Measurements from ENCODE around the gene KIF26B. TPM values are rescaled to one million over a fixed set of nuclear protein-coding genes. Genes with fewer than 3 reads are reported as not detected.

KIF26B gene
- total and polyA plus RNA-seq, 3 experiments from 2014 or later = 0.11 to 0.16 TPM; not detected in 1

DNA sequence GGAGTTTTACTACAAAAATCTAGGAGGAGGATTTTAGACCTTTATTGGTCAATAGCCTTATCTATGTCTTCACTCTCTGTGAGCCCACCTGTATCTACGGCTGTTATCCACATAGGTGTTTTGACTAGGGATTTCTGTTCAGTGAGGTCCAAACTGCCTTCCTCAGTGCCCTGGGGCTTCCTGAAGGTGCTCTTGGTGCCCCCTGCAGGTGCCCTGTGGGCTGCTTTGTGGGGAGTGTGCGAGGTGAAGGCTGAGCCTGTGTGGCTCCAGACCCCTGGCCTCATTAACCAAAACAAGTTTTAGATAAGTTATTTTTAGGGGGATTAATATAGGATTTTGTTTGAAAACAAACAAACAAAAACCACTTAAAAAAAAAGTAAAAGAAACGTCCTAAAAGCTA, 122.5 kb downstream of the KIF26B start:
- Histone ChIP-seq H3K36me3 (ENCODE audit: insufficient read depth, low read length) (no peaks in the 10 kb centered on the region), H3K4me1 (ENCODE audit: insufficient read depth, low read length) (no peaks in the 10 kb centered on the region), H3K27ac (ENCODE audit: low read depth, low read length) (no peak overlapping the region), H3K4me3 (ENCODE audit: low read length) (no peak overlapping the region), H3K27me3 (ENCODE audit: insufficient read depth, low read length, poor library complexity, severe bottlenecking) (no peaks in the 10 kb centered on the region), H3K9me3 (ENCODE audit: low read length) (no peaks in the 10 kb centered on the region)
- Mint-ChIP-seq H3K4me1 (no peaks in the 10 kb centered on the region), H3K4me3 (no peak overlapping the region), H3K36me3 (no peaks in the 10 kb centered on the region), H3K9me3 (peaks cover 0 to 5% (median 0%) of the 10 kb centered on the region in 5 donors), H3K27me3 (peaks cover 7 to 17% of the 10 kb centered on the region in 2 donors), H3K27ac (no peak overlapping the region)
- DNase-seq = no peak
- CTCF ChIA-PET = no interaction called here
- POLR2A ChIA-PET = no interaction called here

GRCh38 chr1:245278846-245279245, 124.1 kb downstream of the KIF26B start:
- Histone ChIP-seq H3K9me3 (ENCODE audit: low read length) (no peaks in the 10 kb centered on the region), H3K27ac (ENCODE audit: low read depth, low read length) (no peak overlapping the region), H3K4me1 (ENCODE audit: insufficient read depth, low read length) (no peaks in the 10 kb centered on the region), H3K27me3 (ENCODE audit: insufficient read depth, low read length, poor library complexity, severe bottlenecking) (no peaks in the 10 kb centered on the region), H3K4me3 (ENCODE audit: low read length) (no peak overlapping the region), H3K36me3 (ENCODE audit: insufficient read depth, low read length) (no peaks in the 10 kb centered on the region)
- no peak for DNase-seq
- no peak overlapping the region for H3K27ac Mint-ChIP-seq
- peaks cover 0 to 5% (median 4%) of the 10 kb centered on the region in 5 donors for H3K9me3 Mint-ChIP-seq
- ChIA-PET POLR2A (no interaction called here), CTCF (no interaction called here)
- no peaks in the 10 kb centered on the region for H3K36me3 Mint-ChIP-seq
- H3K4me1 Mint-ChIP-seq = no peaks in the 10 kb centered on the region
- H3K27me3 Mint-ChIP-seq = peaks cover 7 to 12% of the 10 kb centered on the region in 2 donors
- H3K4me3 Mint-ChIP-seq = no peak overlapping the region

DNA sequence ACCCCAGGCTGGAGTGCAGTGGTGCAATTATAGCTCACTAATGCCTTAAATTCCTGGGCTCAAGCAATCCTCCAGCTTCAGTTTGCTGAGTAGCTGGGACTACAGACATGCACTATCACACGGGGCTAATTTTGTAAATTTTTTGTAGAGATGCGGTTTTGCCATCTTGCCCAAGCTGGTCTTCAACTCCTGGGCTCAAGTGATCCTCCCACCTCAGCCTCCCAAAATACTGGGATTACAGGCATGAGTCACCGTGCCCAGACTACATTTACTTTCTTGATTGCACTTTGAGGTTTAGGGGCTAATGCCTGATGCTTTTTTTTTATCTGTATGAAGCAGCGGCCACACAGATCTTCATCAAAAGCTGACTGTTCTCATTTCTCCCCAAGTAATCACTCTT, 124.6 kb downstream of the KIF26B start:
- peaks cover 0 to 5% (median 4%) of the 10 kb centered on the region in 5 donors for H3K9me3 Mint-ChIP-seq
- Histone ChIP-seq H3K27me3 (ENCODE audit: insufficient read depth, low read length, poor library complexity, severe bottlenecking) (no peaks in the 10 kb centered on the region), H3K36me3 (ENCODE audit: insufficient read depth, low read length) (no peaks in the 10 kb centered on the region), H3K9me3 (ENCODE audit: low read length) (no peaks in the 10 kb centered on the region), H3K4me3 (ENCODE audit: low read length) (no peak overlapping the region), H3K4me1 (ENCODE audit: insufficient read depth, low read length) (no peaks in the 10 kb centered on the region), H3K27ac (ENCODE audit: low read depth, low read length) (no peak overlapping the region)
- H3K36me3 Mint-ChIP-seq = no peaks in the 10 kb centered on the region
- DNase-seq = no peak
- ChIA-PET POLR2A (no interaction called here), CTCF (no interaction called here)
- H3K4me1 Mint-ChIP-seq = no peaks in the 10 kb centered on the region
- peaks cover 7 to 11% of the 10 kb centered on the region in 2 donors for H3K27me3 Mint-ChIP-seq
- no peak overlapping the region for H3K27ac Mint-ChIP-seq
- H3K4me3 Mint-ChIP-seq = no peak overlapping the region

DNA sequence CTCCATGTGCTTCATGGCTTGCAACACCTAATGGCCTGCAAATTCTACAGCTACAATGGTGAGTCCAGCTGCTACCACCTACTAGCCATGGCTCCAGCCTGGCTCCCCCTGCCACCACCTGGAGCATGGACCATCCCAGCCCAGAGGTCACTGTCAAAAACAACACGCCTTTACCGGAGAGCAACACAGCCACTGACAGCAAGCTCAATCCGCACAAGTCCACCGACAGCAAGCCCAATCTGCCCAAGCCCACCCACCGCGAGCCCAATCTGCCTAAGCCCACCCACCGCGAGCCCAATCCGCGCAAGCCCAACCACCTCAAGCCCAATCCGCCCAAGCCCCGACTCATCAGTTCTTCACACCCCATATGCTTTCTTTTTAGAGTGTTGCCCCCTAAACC, 128.2 kb downstream of the KIF26B start:
- H3K36me3 ChIP-seq (ENCODE audit: insufficient read depth, low read length) = no peaks in the 10 kb centered on the region
- H3K4me3 ChIP-seq (ENCODE audit: low read length) = no peak overlapping the region
- ChIA-PET POLR2A (no interaction called here), CTCF (no interaction called here)
- H3K27me3 Mint-ChIP-seq = peaks cover 1 to 4% of the 10 kb centered on the region in 2 donors
- H3K4me1 ChIP-seq (ENCODE audit: insufficient read depth, low read length) = no peaks in the 10 kb centered on the region
- H3K36me3 Mint-ChIP-seq = no peaks in the 10 kb centered on the region
- H3K9me3 ChIP-seq (ENCODE audit: low read length) = no peaks in the 10 kb centered on the region
- no peaks in the 10 kb centered on the region for H3K27me3 ChIP-seq (ENCODE audit: insufficient read depth, low read length, poor library complexity, severe bottlenecking)
- H3K9me3 Mint-ChIP-seq = peaks cover 0 to 4% (median 3%) of the 10 kb centered on the region in 5 donors
- H3K27ac ChIP-seq (ENCODE audit: low read depth, low read length) = no peak overlapping the region
- no peak overlapping the region for H3K4me3 Mint-ChIP-seq
- DNase-seq = no peak
- no peaks in the 10 kb centered on the region for H3K4me1 Mint-ChIP-seq
- H3K27ac Mint-ChIP-seq = no peak overlapping the region

DNA sequence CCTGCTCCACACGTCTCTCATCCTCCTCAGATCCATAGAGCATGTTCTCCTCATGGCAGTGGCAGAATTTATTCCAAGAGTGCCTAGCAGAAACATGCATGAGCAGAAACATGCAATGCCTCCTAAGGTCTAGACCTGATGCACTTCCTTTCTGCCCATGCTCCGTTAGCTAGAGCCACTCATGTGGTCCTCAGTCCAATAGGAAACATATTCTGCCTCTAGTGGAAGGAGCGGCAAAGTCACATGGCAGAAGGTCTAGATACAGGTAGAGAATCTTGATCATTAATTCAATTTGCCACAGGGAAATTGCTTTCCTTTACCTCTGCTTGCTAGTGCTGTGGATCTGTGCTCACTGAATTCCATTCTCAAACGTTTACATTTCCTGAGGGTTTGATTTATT, 130.4 kb downstream of the KIF26B start:
- no peaks in the 10 kb centered on the region for H3K4me1 Mint-ChIP-seq
- POLR2A ChIA-PET = no interaction called here

DNA sequence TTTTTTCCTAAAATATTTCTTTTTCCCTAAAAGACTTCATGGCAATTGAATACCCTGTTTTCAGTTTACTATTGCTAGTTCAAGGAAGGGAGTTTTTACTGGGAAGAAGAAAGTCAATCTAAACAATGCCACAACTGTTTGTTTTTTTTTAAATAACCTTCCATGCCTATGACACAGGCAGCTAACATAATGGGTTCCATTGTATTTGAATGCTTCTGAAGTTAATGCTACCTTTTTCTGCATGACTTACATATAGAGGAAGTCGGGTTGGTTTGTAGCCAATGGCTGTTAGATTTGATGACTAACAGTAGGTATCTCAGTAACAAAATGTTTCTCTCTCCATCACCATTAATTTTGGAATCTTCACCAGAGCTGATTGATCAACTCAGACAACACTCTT, 134.0 kb downstream of the KIF26B start:
- no peak for DNase-seq
- CTCF ChIA-PET = no interaction called here

More for the DNA sequence above, 130.4 kb downstream of the KIF26B start:
- CTCF ChIA-PET = no interaction called here
- no peaks in the 10 kb centered on the region for H3K36me3 Mint-ChIP-seq
- H3K4me1 ChIP-seq (ENCODE audit: insufficient read depth, low read length) = no peaks in the 10 kb centered on the region
- H3K9me3 ChIP-seq (ENCODE audit: low read length) = no peaks in the 10 kb centered on the region
- no peak overlapping the region for H3K27ac Mint-ChIP-seq
- H3K27me3 Mint-ChIP-seq = peaks cover 0 to 3% of the 10 kb centered on the region in 2 donors
- DNase-seq = no peak
- no peak overlapping the region for H3K4me3 Mint-ChIP-seq
- H3K27ac ChIP-seq (ENCODE audit: low read depth, low read length) = no peak overlapping the region
- peaks cover 0 to 7% (median 2%) of the 10 kb centered on the region in 5 donors for H3K9me3 Mint-ChIP-seq
- H3K27me3 ChIP-seq (ENCODE audit: insufficient read depth, low read length, poor library complexity, severe bottlenecking) = no peaks in the 10 kb centered on the region
- H3K36me3 ChIP-seq (ENCODE audit: insufficient read depth, low read length) = no peaks in the 10 kb centered on the region
- H3K4me3 ChIP-seq (ENCODE audit: low read length) = no peak overlapping the region

DNA sequence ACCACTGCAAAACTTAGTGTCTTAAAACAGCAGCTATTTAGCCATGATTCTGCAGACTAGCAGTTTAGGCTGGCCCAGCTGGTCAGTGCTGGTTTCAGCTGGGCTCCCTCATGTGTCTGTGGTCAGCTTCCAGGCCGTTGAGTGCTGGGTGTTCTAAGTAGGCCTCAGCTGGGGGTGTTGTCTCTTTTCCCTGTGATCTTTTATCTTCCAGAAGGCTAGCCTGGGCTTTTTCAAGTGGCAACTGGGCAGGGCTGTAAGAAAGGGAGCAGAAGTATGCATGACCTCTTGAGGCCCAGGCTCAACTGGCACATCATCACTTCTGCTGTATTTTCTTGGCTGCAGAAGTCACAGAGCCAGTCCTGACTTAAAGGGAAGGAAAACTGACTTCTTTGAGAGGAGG, 136.1 kb downstream of the KIF26B start:
- peaks cover 1 to 4% of the 10 kb centered on the region in 2 donors for H3K27me3 Mint-ChIP-seq
- no peak overlapping the region for H3K27ac ChIP-seq (ENCODE audit: low read depth, low read length)
- ChIA-PET CTCF (no interaction called here), POLR2A (no interaction called here)
- H3K4me1 Mint-ChIP-seq = no peaks in the 10 kb centered on the region
- no peaks in the 10 kb centered on the region for H3K27me3 ChIP-seq (ENCODE audit: insufficient read depth, low read length, poor library complexity, severe bottlenecking)
- H3K36me3 Mint-ChIP-seq = no peaks in the 10 kb centered on the region
- no peaks in the 10 kb centered on the region for H3K9me3 ChIP-seq (ENCODE audit: low read length)
- no peak overlapping the region for H3K4me3 ChIP-seq (ENCODE audit: low read length)
- no peak overlapping the region for H3K4me3 Mint-ChIP-seq
- peaks cover 0 to 6% (median 1%) of the 10 kb centered on the region in 5 donors for H3K9me3 Mint-ChIP-seq
- H3K36me3 ChIP-seq (ENCODE audit: insufficient read depth, low read length) = no peaks in the 10 kb centered on the region
- DNase-seq = no peak
- H3K4me1 ChIP-seq (ENCODE audit: insufficient read depth, low read length) = no peaks in the 10 kb centered on the region
- no peak overlapping the region for H3K27ac Mint-ChIP-seq

More for the DNA sequence above, 134.0 kb downstream of the KIF26B start:
- H3K27ac Mint-ChIP-seq = no peak overlapping the region
- no peaks in the 10 kb centered on the region for H3K4me1 Mint-ChIP-seq
- H3K4me3 Mint-ChIP-seq = no peak overlapping the region
- H3K27ac ChIP-seq (ENCODE audit: low read depth, low read length) = no peak overlapping the region
- no peaks in the 10 kb centered on the region for H3K9me3 ChIP-seq (ENCODE audit: low read length)
- H3K36me3 ChIP-seq (ENCODE audit: insufficient read depth, low read length) = no peaks in the 10 kb centered on the region
- peaks cover 0 to 6% (median 1%) of the 10 kb centered on the region in 5 donors for H3K9me3 Mint-ChIP-seq
- H3K36me3 Mint-ChIP-seq = no peaks in the 10 kb centered on the region
- H3K4me1 ChIP-seq (ENCODE audit: insufficient read depth, low read length) = no peaks in the 10 kb centered on the region
- POLR2A ChIA-PET = no interaction called here
- no peak overlapping the region for H3K4me3 ChIP-seq (ENCODE audit: low read length)
- H3K27me3 ChIP-seq (ENCODE audit: insufficient read depth, low read length, poor library complexity, severe bottlenecking) = no peaks in the 10 kb centered on the region
- peaks cover 1 to 4% of the 10 kb centered on the region in 2 donors for H3K27me3 Mint-ChIP-seq

- Histone ChIP-seq H3K27ac (ENCODE audit: low read depth, low read length) (no peak overlapping the region), H3K36me3 (ENCODE audit: insufficient read depth, low read length) (no peaks in the 10 kb centered on the region), H3K4me1 (ENCODE audit: insufficient read depth, low read length) (no peaks in the 10 kb centered on the region), H3K4me3 (ENCODE audit: low read length) (no peak overlapping the region), H3K27me3 (ENCODE audit: insufficient read depth, low read length, poor library complexity, severe bottlenecking) (no peaks in the 10 kb centered on the region), H3K9me3 (ENCODE audit: low read length) (no peaks in the 10 kb centered on the region)
- no peak for DNase-seq
- ChIA-PET CTCF (no interaction called here), POLR2A (no interaction called here)
- Mint-ChIP-seq H3K27me3 (peaks cover 2 to 4% of the 10 kb centered on the region in 2 donors), H3K4me1 (no peaks in the 10 kb centered on the region), H3K27ac (no peak overlapping the region), H3K9me3 (peaks cover 0 to 6% (median 1%) of the 10 kb centered on the region in 5 donors), H3K4me3 (no peak overlapping the region), H3K36me3 (no peaks in the 10 kb centered on the region)
Observed at GRCh38 chr1:245291351-245291750, 136.6 kb downstream of the KIF26B start.

GRCh38 chr1:245292141-245292540, 137.4 kb downstream of the KIF26B start:
- Histone ChIP-seq H3K27me3 (ENCODE audit: insufficient read depth, low read length, poor library complexity, severe bottlenecking) (no peaks in the 10 kb centered on the region), H3K4me3 (ENCODE audit: low read length) (no peak overlapping the region), H3K36me3 (ENCODE audit: insufficient read depth, low read length) (no peaks in the 10 kb centered on the region), H3K9me3 (ENCODE audit: low read length) (no peaks in the 10 kb centered on the region), H3K27ac (ENCODE audit: low read depth, low read length) (no peak overlapping the region), H3K4me1 (ENCODE audit: insufficient read depth, low read length) (no peaks in the 10 kb centered on the region)
- Mint-ChIP-seq H3K4me1 (no peaks in the 10 kb centered on the region), H3K4me3 (no peak overlapping the region), H3K27ac (peak overlapping the region in 1 of 8 donors; percentile 20), H3K9me3 (peaks cover 0 to 6% (median 1%) of the 10 kb centered on the region in 5 donors), H3K36me3 (no peaks in the 10 kb centered on the region), H3K27me3 (peaks cover 4 to 8% of the 10 kb centered on the region in 2 donors)
- DNase-seq = no peak
- CTCF ChIA-PET = no interaction called here
- POLR2A ChIA-PET = no interaction called here
